NCI-H1092 (cell line): Measurements from ENCODE around the gene EML2.

Source experiments
- DNase-seq: peaks from one replicate; lab custom pipeline; 2025; lab: John Stamatoyannopoulos, UW

The EML2 gene

GRCh38 chr19:45584332-45585157, 54.7 kb downstream of the EML2 start, which contains the start of gene OPA3:
OPA3 (minus strand) TSS chr19:45584802; CDS start chr19:45584764, 38 bp downstream.
- peak; percentile 98 for DNase-seq

- no peak for DNase-seq
These were observed 57.6 kb downstream of the EML2 start for GRCh38 chr19:45581576-45581975.

- no peak for DNase-seq
These were observed 60.3 kb downstream of the EML2 start for GRCh38 chr19:45578861-45579260.

GRCh38 chr19:45577111-45577905, 61.9 kb downstream of the EML2 start:
- no peak for DNase-seq

GRCh38 chr19:45576682-45577081, 62.5 kb downstream of the EML2 start:
- DNase-seq: no peak

- no peak for DNase-seq
These were observed 64.0 kb downstream of the EML2 start for GRCh38 chr19:45575216-45575615.

GRCh38 chr19:45574526-45574925, 64.7 kb downstream of the EML2 start:
- DNase-seq: no peak

- DNase-seq: no peak
These were observed 67.6 kb downstream of the EML2 start for GRCh38 chr19:45571457-45572220.

- DNase-seq: no peak
These were observed 69.4 kb downstream of the EML2 start for GRCh38 chr19:45569619-45570421.

- no peak for DNase-seq
These were observed 70.5 kb downstream of the EML2 start for GRCh38 chr19:45568732-45569131.

GRCh38 chr19:45567609-45568008, 71.6 kb downstream of the EML2 start:
- no peak for DNase-seq

- DNase-seq: no peak
These were observed 74.9 kb downstream of the EML2 start for GRCh38 chr19:45564131-45564780.

- no peak for DNase-seq
These were observed 78.5 kb downstream of the EML2 start for GRCh38 chr19:45560686-45561085.

- DNase-seq: no peak
These were observed 79.2 kb downstream of the EML2 start for GRCh38 chr19:45560038-45560437.
